GM18861 (cell line): ENCODE data around the gene P4HB.
A peak's percentile ranks its signal among the peaks of the same experiment; 100 is the strongest.

Source experiments
- ATAC-seq: cut with Tn5 transposase; IDR thresholded peaks from one replicate; pipeline ENCODE4 v1.9.1; 2021; ENCODE audit not compliant: unreplicated experiment

The P4HB gene

DNA sequence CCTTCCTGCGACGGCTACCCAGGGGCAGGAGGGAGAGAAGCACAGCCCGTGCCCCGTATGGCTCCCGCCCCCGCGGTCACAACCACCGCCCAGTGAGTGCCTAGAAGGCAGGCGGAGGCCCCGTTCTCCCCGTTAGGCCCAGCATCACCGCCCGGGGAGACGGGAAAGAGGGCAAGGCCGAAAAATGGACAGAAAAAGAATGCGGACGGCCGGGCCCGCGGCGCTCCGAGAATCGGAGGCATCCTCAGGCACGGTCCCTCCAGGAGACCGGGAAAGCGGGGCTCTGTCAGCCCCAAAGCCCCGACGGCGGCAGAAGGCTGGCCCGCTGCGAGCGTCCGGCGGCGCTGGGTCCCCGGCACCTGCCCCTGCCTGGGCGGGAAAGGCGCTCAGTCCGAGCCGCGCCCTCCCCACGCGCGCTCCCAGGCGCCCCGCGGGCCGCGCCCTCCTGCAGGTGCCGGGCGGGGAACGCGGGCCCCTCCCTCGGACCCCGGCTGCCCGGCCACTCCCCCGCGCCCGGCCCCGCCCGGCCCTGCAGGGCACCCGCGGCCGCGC is 27.7 kb downstream of the P4HB start:
- peak; percentile 41 for ATAC-seq

DNA sequence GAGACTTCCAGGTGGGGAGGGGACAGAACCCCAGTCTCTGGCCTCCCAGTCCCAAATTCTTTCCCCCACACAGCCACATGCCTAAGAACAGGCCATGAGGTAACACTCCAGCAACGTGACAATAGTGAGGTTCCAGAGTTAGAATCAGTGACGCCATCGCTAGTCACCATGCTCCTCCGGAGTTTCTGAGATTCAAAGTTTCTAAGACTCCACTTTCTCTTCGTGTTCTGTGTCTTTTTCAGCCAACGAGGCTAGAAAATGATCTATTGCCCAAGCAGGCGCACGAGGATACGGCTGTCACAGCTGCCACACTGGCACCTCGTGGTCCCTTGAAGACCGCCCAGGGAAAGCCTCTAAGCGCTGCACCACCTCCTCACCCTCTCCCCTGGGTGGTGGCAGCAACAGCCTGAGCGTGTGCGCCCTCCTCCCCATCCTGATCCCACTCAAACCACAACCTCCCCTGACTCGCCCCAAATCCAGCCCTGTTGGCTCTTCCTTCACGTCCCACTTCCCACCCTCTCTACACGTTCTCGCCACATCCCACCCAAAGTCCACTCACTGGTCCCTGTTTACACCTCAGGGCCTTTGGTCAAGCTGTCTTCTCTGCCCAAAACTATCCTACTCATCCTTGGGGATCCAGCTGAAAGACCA is 28.3 kb downstream of the P4HB start:
- ATAC-seq, result no peak

DNA sequence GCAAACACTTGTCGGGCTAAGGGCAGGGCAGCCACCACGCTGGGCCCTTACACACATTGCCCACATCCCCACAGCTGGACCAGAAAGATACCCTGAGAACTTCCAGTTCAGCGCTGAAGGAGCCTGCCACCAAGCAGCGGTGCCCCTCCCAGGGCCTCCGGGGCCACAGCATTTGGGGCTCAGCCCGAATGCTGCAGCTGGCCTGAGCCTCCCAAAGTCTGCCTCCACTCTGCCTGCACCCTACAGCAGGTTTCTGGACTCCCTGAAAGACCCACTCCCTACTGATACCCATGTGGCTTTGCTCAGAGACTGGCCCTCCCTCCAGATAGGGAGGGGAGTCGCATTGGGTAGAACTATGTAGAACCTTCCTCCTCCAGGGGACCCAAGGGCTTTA is 28.8 kb downstream of the P4HB start:
- ATAC-seq, result no peak

DNA sequence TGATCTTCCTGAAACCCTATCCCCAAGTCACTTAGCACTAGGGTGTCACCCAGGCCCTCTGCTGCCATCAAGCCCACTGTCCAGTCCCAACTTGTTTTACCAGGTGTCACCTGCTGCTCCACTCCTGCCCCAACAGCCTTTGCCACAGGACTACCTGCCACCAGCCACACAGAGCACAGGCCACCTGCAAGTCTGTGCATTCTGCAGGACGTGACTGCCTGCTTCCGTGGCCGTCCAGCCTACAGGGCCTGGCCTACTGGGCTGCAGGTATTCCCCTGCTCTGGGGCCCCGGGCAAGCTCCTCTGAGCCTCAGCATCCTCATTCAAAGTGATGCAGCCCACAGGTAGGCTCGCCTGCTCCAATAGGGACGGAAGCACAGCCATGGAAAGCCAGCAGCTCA is 30.5 kb downstream of the P4HB start:
- no peak for ATAC-seq

DNA sequence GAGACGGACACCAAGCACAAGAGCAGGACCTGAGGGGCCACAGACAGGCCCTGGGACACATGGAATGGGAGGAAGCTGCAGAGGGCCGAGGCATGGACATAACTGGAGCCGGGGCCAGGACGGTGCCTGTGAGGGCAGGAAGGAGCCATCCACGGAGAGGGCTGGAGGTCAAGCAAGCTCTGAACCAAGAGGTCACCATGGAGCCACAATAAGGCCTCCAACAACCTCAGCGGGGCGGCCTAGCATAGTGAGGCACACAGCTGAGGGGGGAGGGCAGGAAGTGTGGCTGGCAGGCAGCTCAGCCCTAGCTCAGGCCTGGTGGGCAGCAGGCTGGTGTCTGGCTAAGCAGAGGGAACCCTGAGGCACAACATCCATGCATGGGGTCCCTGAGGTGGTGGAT is 31.7 kb downstream of the P4HB start:
- no peak for ATAC-seq

DNA sequence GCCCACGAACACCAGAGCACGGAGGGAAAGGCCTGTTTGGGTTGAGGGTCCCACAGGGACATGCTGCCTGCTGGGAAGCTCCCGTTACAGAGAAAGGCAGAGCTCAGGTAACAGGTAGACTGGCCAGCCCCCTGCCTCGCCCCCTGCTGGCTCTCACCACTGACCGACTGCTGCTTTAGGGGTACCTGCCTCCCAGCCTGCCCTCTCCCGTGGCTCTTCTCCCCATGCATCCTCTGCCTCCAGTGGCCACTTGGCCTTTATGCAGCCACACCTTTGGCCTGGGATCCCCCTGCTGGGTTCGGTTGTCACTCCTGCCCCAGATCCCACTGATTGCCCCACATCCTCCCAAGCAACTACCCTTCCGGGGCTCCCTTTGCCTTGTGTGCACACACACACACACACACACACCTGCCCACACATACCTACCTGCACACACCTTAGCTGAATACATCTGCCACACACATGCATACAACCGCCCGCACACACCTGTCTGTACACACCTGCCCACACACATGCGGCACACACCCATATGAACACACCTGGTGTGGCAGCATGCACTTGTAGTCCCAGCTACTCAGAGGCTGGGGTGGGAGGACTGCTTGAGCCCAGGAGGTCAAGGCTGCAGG is 34.4 kb downstream of the P4HB start:
- no peak for ATAC-seq

DNA sequence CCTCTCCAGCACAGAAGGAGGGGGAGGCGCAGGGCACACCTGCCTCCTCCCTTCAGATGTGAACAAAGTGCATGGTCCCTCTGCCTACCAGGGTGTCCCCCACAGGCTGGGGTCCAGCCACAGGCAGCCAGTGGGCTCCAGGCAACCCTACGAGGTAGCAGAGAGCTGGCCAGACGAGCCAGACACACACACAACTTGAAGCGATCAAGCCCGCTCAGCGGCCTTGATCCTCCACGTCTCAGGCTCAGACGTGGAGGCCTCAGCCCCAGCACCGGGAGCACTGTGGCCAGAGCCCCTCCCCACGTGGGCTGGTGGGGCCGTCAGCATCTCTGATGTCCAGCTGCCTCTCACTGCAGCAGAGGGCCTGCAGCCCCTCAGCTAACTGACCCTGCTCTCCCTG is 35.7 kb downstream of the P4HB start:
- no peak for ATAC-seq

DNA sequence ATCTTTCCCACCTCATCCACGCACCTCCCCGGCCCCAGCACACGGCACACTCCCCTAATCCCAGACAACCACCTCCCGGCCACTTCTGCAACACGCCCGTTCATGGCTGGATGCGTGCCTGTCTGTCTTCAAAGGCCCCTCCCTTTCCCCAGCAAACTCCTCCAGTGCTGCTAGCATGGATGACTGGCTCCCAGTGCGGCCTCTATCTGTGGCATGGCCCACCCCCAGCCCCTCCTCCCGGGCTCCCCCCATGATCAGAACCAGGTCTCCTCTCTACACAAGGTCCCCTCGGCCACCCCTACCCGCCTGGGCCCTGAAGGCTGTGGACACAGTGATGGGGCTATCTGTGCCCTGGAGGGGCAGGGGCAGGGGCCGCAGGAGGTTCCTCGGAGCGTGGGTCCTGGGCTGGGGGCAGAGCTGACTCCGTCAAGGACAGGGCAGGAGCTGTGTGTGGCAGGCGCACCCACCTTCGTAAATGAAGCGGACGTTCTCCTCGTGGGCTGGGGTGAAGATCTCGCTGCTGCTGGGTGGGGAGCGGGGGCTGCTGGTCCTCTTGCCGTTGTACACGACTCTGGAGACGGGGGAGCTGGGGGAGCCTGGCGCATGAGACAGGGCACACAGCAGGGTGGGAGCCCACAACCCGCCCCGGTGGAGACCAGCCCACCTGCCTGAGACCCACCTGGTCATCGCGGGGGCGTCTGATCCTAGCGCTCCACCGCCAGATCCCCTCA is 36.4 kb downstream of the P4HB start:
- no peak for ATAC-seq

DNA sequence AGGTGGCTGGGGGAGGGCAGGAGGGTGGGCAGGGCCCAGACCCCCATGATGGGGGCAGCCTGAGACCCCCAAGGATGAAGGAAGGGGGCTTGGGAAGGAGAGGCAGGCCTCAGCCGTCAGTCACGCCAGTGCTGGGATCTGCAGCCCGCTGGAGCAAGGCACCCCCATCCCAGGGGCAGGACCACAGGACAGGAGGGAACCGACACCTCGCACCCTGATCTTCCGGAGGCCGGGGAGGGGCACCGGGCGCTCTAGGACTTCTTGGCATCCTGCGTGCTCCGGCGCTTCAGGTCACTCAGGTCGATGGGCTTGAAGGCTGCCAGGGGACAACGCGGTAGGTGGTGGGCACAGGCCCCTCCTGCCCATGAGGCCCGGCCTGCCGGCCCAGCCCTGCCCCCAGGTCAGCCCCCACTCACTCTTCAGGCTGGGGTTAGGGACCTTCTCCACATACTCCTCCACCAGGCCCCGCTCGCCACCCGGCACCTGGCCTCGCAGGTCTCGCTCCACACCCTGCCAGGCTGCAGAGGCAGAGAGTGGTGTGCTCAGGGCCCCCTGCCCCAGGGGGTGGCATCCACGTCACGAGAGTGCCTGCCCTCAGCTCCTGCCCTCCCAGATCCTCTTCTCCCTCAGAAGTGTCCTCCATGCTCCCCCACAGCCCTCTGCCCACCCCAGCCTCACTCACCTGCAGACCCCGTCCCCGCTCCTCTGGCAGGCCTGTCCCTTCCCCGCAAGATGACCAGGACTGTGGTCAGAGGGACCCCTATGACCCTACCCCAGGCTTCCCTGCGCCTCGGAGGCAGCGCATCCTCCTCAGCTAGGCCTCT is 37.1 kb downstream of the P4HB start:
- ATAC-seq, result no peak

DNA sequence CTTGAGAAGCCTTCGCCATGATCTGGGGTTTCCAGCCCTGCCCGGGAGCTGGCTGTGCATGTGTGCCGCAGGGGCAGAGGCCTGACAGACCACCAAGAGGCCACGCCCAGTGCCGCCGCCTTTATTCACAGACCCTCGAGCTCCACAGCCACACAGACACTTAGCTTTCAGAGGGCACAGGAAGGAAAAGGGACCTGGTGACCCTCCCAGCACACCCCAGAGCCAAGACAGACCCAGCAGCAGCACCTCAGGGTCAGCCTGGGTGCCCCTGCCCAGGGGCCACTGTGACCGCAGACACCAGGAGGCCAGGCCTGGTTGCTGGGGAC is 38.1 kb downstream of the P4HB start:
- ATAC-seq, result no peak

DNA sequence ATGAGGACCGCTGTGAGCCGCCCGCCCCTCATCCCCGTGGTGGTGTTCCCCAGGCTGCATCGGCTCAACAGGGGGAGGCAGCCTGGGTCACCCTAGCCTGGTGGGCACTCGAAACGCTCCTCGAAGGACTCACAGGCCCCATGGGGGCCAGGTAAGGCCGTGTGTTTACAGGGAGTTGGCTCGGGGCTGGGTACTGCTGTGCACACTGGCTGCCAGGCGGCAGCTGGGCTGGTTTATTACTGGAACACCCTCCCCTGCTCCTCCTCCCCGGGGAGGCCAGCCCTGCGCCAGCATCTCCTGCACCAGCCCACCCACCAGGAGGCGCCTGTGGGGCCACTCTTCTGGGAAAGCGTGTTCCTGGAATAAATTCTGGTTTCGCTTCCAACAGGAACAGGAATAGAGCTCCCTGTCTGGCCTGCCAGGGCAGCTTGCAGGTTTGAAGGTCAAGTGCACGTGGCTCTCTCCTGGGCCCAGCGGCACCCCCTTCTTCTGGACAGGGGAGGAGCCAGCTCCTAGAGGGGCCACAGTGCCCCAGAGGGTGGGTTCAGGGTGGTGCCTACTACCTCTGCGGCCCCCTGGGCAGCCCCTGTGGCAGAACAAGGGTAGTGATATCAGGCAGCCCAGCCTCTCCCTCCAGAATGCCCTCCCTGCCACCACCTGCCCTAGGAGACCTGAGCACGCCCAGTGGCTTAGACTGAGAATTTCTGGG is 38.6 kb downstream of the P4HB start:
- no peak for ATAC-seq

DNA sequence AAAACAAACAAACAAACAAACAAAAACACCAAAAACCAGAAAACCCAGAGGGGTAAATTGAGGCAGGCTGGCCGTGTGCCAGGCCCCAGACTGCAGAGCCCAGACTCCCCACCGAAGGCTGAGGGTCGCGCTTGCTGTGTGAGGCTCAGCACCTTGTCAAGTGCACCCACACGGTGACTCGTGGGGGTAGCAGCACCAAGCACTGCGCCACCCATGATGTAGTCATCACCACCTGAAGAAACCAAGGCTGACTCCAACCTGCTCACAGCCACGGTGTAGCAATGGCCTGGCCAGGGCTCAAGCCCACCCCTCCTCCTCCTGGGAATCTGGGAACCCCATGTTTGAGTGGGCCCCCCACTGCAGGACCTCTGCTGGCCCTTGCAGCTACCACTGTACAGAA is 39.2 kb downstream of the P4HB start:
- no peak for ATAC-seq

DNA sequence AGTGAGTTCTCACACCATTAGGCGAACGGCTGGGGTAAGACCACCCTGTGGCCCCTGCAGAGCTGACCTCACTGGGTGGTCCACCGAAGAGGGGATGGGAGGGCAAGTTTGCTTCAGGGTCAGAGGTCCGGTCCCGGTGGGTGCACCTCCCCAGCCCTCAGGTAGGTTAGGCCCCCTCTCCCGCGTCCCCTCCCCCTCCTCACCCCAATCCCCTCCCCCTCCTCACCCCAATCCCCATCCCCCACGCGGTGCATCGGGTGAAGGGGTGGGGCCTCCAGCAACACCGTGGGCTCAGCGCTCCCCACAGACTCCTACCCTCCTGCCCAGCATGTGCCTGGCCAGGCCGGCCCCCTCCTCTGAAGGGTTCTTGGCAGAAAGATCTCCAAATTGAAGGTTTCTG is 40.6 kb downstream of the P4HB start:
- ATAC-seq, result no peak

DNA sequence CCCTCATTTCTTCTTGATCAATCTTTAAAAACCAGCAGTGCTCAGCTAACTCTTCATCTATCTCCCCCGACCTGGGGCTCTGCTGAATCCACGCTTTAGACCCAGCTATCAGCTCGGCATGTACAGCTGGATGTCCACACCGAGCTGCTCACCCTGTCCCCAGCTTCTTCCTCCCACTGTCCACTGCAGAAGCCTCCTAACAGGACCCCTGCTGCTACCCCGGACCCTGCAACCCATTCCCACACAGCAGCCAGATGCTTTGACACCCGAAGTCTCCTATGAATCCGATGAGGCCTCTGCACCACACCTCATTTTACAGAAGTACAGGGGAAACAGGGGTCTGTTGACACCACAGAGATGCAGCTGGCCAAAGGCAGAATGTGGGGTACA is 42.6 kb downstream of the P4HB start:
- no peak for ATAC-seq

DNA sequence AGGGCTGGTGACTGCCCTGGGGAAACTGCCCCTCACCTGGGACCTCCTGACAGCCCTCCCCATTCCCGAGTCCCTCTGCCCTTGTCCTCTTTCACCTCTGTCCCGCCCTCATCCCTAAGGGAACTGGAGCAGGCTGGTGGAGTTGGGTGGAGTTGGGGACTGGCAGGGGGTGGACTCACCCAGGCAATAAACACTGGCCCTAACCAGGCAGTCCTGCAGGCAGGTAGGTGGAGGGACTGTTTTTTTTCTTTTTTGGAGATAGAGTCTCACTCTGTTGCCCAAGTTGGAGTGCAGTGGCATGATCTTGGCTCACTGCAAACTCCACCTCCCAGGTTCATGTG is 44.7 kb downstream of the P4HB start:
- ATAC-seq, result no peak

DNA sequence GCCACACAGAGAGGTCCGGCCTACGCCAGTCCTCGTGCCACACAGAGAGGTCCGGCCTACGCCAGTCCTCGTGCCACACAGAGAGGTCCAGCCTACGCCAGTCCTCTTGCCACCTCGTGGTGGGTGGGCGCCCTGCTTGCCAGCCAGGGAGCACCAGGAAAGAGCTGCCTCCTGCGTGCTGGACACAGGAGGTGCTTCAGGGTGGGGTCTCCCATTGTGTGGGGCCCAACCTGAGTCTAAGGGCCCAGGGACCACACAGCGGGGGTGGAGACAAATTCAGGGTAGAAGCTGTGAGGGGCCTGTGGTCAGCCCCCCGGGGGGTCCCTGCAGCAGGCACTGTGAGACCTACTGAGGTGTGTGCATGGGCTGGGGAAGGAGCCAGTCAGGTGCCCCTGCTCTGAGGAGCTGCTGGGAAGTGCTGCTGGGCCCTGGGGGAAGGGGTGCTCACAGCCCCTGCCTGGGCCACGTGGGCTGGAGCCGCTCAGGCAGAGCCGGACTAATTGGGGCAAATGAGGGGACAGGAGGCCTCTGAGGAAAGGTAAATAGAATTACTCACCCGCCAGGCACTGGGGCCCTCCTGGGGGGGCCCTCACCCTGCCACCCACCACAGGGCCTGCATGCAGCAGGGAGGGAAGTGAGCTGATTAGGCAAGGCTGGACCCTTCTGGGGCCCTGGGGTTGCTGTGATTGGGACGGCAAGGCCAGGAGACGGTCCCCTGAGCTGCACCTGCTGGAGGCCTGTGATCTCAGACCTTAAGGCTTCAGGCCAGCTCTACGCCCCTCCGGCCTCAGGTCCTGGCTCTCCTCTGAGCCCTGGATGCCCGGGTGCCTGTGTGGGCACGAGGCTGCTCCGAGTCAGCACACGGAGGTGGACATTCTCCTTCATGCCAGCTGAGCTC is 45.3 kb downstream of the P4HB start:
- ATAC-seq, result no peak

DNA sequence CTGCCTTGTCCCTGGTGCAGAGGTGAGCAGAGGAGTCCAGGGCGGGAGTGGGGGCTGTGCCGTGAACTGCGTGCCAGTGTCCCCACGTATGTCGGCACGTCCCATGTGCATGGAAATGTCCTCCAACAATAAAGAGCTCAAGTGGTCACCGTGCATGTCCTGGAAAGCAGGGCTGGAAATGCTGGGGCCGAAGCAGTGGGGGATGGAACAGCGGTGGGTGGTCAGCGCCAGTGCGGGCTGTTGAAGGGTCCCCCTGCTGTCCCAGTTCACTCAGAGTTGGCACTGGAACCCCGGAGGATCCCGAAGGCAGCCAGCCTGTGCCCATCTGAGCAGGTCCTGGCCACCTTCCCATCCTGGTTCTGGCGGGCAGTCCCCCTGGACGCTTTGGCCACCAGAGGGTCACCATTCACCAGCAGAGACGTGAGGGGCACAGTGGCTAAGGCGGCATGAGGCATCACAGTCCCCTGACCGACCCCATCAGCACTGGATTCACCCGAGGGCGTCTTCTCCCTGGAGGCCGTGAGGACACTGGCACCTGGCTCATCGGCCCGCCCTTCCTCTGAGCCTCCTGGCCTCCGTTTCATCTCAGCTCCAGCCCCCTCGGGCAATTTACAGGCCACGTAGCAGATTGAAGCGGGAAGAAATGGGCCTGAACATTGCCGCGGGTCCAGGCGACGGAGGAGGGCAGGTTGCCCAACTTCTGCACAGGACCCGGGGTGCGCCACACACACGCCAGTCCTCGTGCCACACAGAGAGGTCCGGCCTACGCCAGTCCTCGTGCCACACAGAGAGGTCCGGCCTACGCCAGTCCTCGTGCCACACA is 46.3 kb downstream of the P4HB start:
- no peak for ATAC-seq

DNA sequence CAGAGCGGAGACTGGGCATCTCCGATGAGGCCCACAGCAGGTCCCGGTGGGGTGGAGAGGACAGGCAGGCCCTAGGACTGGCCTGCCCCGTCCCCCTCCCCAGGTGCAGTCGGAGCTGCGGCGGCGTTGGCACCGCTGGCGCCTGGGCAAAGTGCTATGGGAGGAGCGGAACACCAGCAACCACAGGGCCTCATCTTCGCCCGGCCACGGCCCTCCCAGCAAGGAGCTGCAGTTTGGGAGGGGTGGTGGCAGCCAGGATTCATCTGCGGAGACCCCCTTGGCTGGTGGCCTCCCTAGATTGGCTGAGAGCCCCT is 47.0 kb downstream of the P4HB start:
- ATAC-seq, result no peak
